H1 (cell line): ENCODE measurements around the gene ARHGAP27. TPM values are rescaled to one million over a fixed set of nuclear protein-coding genes. Genes with fewer than 3 reads are reported as not detected.

Source experiments
- ATF2 ChIP-seq: IDR thresholded peaks from 2 replicates; pipeline ENCODE4 v1.6.1; 2012; ENCODE audit warnings: low read length, inconsistent platforms
- BCL11A ChIP-seq, 2 experiments: IDR thresholded peaks; one replicate each; pipeline ENCODE4 v1.6.1; 2011; ENCODE audit warnings: low read depth in 2 of 2, low read length in 2 of 2, mild to moderate bottlenecking in 2 of 2
- EP300 ChIP-seq, 2 experiments: IDR thresholded peaks; 1 replicate in 1 of 2; 2 replicates in 1 of 2; pipeline ENCODE4 v1.6.1; 2011 to 2012; ENCODE audit warnings: low read depth in 2 of 2, low read length in 2 of 2, mild to moderate bottlenecking in 2 of 2, borderline replicate concordance in 1 of 2, inconsistent platforms in 1 of 2, moderate library complexity in 1 of 2
- KDM1A ChIP-seq: fragments of 200-600, 300-600 bp; sonication (generic); IDR thresholded peaks from 2 replicates; pipeline ENCODE4 v1.7.1; 2016; ENCODE audit warnings: mild to moderate bottlenecking, low read length, borderline replicate concordance
- SP2 ChIP-seq: IDR thresholded peaks from 2 replicates; pipeline ENCODE4 v1.6.1; 2012; ENCODE audit warnings: mild to moderate bottlenecking, low read length, inconsistent platforms
- SRF ChIP-seq: IDR thresholded peaks from 2 replicates; pipeline ENCODE4 v1.6.1; 2011; ENCODE audit warnings: mild to moderate bottlenecking, low read depth, low read length, moderate library complexity
- ZNF274 ChIP-seq: IDR thresholded peaks from 2 replicates; pipeline ENCODE4 v1.7.0; 2012; ENCODE audit warnings: low read length, borderline replicate concordance; ENCODE audit errors: extremely low read depth
- polyA plus RNA-seq, 7 experiments: library from polyadenylated mRNA; depleted of rRNA in 3 of 7; stranded (reverse) in 5 of 7; unstranded in 2 of 7; fragments of >200 nt in 5 of 7; fragments of 200-250 nt in 2 of 7; gene quantifications; 1 replicate in 5 of 7; 2 replicates in 1 of 7; 4 replicates in 1 of 7; pipeline versions ENCODE4 v1.2.1 to v1.2.3, GENCODE V29; 2011 to 2013; ENCODE audit warnings: missing spikeins in 2 of 7, mixed read lengths in 2 of 7
- total RNA-seq: library from RNA; stranded (reverse); fragmentation: NEBNext Ultra II Directional; extraction: Animal tissue kit (Norgen Biotek cat#: 25700); gene quantifications from 2 replicates; pipeline ENCODE4 v1.2.1, GENCODE V29; 2021

ARHGAP27 gene
- total and polyA plus RNA-seq, 2 of the 8 experiments (the other 6 are each of a cell fraction or from before 2014, with no cell fraction given) = 11.6 to 13.1 TPM

- TF ChIP-seq ATF2 = no peak
- TF ChIP-seq EP300 (IDR thresholded peaks at IDR 0.05; ENCODE audit: borderline replicate concordance in 1 of 2, low read depth in 2 of 2, low read length in 2 of 2) = no peak
- TF ChIP-seq SRF = no peak
- no peak for TF ChIP-seq KDM1A
- no peak for TF ChIP-seq ZNF274
- no peak for TF ChIP-seq SP2
- no peak for TF ChIP-seq BCL11A (IDR thresholded peaks at IDR 0.05; ENCODE audit: low read depth in 2 of 2, low read length in 2 of 2)
Observed at GRCh38 chr17:45355087-45355486, 77.6 kb downstream of the ARHGAP27 start (continued).
